Measurements from ENCODE around the gene TRAPPC2. TPM values are rescaled to one million over a fixed set of nuclear protein-coding genes. Genes with fewer than 3 reads are reported as not detected.

Gene TRAPPC2
- total RNA-seq, 6 experiments from 2014 or later, result 9.2 to 13.8 (median 10.2) TPM

DNA sequence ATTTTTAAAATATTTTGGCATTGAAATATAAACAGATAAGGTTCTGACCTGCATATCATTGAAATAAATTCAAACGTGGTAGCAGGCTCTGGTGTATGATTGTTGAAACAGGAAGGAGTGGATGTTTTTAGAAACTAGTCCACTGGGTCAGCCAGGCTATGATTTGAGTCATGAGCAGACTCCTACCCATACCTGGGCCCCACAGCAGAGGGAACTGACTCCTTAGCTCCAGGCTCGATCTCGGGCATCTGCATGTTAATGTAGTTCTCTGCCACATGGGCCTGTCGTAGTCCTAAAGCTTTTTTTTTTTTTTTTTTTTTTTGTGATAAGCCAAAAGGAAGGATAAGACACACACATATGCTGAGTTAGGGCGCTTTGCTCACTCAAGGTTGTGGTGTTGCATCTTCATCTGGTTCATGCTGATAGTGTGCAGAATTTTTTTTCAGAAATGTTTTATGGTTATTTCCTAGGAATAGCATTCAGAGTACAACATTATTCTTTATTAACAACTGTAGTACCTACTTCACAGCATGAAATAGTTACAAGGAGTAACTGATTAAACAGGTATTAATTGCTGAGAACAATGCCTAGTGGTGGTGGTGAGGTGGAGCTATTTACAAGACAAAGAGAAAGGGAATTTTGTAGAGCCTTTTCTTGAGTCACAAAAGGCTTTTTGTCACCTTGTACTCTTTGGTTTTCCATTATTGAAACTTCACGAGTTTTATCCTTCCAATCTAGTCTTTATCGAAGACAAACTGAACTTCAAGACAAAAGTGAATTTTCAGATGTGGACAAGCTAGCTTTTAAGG is 27.4 kb upstream of the TRAPPC2 start:
- Mint-ChIP-seq H3K27me3 (ENCODE audit: insufficient read depth) (no peaks in the 10 kb centered on the region), H3K27ac (no peak overlapping the region), H3K4me1 (ENCODE audit: low read depth) (peaks cover 8% of the 10 kb centered on the region), H3K4me3 (no peak overlapping the region), H3K9me3 (no peaks in the 10 kb centered on the region), H3K36me3 (ENCODE audit: low read depth) (peaks cover 1% of the 10 kb centered on the region; the same call in 1 of the 2 replicates)
- no peak for DNase-seq
- TF ChIP-seq, protein P1, sequence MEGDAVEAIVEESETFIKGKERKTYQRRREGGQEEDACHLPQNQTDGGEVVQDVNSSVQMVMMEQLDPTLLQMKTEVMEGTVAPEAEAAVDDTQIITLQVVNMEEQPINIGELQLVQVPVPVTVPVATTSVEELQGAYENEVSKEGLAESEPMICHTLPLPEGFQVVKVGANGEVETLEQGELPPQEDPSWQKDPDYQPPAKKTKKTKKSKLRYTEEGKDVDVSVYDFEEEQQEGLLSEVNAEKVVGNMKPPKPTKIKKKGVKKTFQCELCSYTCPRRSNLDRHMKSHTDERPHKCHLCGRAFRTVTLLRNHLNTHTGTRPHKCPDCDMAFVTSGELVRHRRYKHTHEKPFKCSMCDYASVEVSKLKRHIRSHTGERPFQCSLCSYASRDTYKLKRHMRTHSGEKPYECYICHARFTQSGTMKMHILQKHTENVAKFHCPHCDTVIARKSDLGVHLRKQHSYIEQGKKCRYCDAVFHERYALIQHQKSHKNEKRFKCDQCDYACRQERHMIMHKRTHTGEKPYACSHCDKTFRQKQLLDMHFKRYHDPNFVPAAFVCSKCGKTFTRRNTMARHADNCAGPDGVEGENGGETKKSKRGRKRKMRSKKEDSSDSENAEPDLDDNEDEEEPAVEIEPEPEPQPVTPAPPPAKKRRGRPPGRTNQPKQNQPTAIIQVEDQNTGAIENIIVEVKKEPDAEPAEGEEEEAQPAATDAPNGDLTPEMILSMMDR (IDR thresholded peaks at IDR 0.05), result no peak

GRCh38 chrX:13760426-13760825 is 26.0 kb upstream of the TRAPPC2 start:
- Mint-ChIP-seq H3K4me3 (no peak overlapping the region), H3K36me3 (ENCODE audit: low read depth) (no peaks in the 10 kb centered on the region; the same call in 1 of the 2 replicates), H3K27ac (no peak overlapping the region), H3K27me3 (ENCODE audit: insufficient read depth) (no peaks in the 10 kb centered on the region), H3K4me1 (ENCODE audit: low read depth) (peaks cover 8% of the 10 kb centered on the region), H3K9me3 (no peaks in the 10 kb centered on the region)
- TF ChIP-seq, protein P1 (IDR thresholded peaks at IDR 0.05), result no peak
- no peak for DNase-seq

- Mint-ChIP-seq H3K27ac (no peak overlapping the region), H3K4me1 (ENCODE audit: low read depth) (peaks cover 8% of the 10 kb centered on the region), H3K9me3 (no peaks in the 10 kb centered on the region), H3K36me3 (ENCODE audit: low read depth) (no peaks in the 10 kb centered on the region; the same call in 1 of the 2 replicates), H3K27me3 (ENCODE audit: insufficient read depth) (no peaks in the 10 kb centered on the region), H3K4me3 (no peak overlapping the region)
- TF ChIP-seq, protein P1 (IDR thresholded peaks at IDR 0.05), result no peak
- DNase-seq, result no peak
These were observed 24.8 kb upstream of the TRAPPC2 start for GRCh38 chrX:13759152-13759718.

DNA sequence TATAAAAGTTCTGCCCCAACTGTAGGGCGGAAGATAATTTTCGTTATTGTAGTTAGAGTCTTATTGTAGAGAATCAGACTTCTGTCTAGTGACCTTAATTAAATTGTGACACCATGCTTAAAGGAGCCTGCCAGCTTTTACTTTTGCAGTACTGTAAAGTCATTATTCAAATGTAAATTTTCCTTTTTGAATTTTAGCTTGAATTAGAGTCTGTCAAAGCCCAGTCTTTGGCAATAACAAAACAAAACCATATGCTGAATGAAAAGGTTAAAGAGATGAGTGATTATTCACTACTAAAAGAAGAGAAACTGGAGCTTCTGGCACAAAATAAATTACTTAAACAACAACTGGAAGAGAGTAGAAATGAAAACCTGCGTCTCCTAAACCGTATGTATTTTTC is 22.0 kb upstream of the TRAPPC2 start:
- Mint-ChIP-seq H3K4me3 (no peak overlapping the region), H3K4me1 (ENCODE audit: low read depth) (peaks cover 7% of the 10 kb centered on the region), H3K9me3 (no peaks in the 10 kb centered on the region), H3K27ac (no peak overlapping the region), H3K36me3 (ENCODE audit: low read depth) (peaks cover 5% of the 10 kb centered on the region; the same call in 1 of the 2 replicates), H3K27me3 (ENCODE audit: insufficient read depth) (no peaks in the 10 kb centered on the region)
- TF ChIP-seq, protein P1 (IDR thresholded peaks at IDR 0.05), result no peak
- no peak for DNase-seq

DNA sequence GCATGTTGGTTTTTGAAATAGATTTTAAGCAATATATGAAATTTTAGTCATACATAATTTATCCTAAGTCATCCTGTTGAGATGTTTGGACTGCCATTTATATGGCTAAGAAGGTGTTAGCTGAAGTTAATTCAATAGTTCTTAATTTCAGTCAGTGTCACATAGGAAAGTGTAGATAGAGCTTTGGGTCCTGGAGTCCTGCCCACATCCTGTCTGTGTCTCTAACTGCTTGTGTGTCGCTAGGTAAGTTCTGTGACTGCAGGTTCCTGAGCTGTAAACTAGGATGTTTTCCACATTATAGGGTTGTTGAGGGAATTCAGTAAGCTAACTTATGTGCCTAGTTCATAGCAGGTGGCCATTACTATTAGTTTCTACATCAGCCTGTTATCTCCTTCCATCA is 20.8 kb upstream of the TRAPPC2 start:
- H3K4me1 Mint-ChIP-seq (ENCODE audit: low read depth), result no peaks in the 10 kb centered on the region
- no peak overlapping the region for H3K27ac Mint-ChIP-seq
- 0 out of 2 replicates have a peak, but pooled peaks cover 5% of the 10 kb centered on the region for H3K36me3 Mint-ChIP-seq (ENCODE audit: low read depth)
- no peak for DNase-seq
- TF ChIP-seq, protein P1 (IDR thresholded peaks at IDR 0.05), result no peak
- H3K9me3 Mint-ChIP-seq, result no peaks in the 10 kb centered on the region
- H3K27me3 Mint-ChIP-seq (ENCODE audit: insufficient read depth), result no peaks in the 10 kb centered on the region
- H3K4me3 Mint-ChIP-seq, result no peak overlapping the region

Data from HFFc6 (cell line).